NCI-H128 (cell line): Measurements from ENCODE around the gene CASP10.

Experiments
- DNase-seq: peaks from one replicate; lab custom pipeline; 2025; ENCODE audit not compliant: unreplicated experiment; lab: John Stamatoyannopoulos, UW

CASP10 gene

DNA sequence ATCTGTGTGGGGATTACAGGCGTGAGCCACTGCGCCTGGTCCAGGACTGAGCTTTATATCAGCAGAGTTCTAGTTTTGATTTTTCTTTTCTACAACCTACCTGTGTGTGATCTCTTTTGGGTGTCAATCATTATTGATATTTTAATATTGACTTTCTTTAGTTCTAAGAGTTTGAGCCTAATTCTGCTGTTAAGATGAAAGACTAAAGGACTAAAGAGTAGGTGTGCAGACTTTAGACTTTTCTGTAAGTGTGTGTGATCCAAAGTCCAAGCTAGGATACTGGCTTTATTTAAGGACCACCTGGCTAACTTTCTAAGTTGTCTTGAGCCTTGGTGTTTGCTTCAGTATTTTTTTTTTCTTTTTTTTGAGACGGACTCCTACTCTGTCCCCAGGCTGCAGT, 12.4 kb downstream of the CASP10 start:
- no peak for DNase-seq

DNA sequence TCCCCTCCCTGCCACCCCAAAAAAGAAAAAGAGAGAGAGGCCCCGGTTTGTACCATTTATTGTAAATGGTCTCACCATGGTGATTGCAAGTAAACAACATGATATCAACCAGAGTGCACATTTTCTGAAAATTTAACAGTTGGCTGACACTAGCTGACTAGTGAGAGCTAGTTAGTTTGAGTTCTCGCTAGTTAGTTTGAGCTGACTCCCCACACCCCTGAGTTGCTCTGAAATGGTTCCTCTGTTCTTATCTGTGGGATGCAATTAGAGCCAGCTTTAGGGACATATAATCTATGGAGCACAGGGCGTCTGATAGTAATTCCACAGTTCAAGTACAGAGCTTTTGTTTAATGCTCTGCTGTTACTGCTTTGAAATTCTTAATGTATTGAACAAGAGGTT, 13.1 kb downstream of the CASP10 start:
- DNase-seq: no peak

GRCh38 chr2:201196803-201197202, 13.9 kb downstream of the CASP10 start:
- no peak for DNase-seq

GRCh38 chr2:201197781-201198180, 14.8 kb downstream of the CASP10 start:
- no peak for DNase-seq

GRCh38 chr2:201199847-201200246, 16.9 kb downstream of the CASP10 start:
- DNase-seq: no peak

DNA sequence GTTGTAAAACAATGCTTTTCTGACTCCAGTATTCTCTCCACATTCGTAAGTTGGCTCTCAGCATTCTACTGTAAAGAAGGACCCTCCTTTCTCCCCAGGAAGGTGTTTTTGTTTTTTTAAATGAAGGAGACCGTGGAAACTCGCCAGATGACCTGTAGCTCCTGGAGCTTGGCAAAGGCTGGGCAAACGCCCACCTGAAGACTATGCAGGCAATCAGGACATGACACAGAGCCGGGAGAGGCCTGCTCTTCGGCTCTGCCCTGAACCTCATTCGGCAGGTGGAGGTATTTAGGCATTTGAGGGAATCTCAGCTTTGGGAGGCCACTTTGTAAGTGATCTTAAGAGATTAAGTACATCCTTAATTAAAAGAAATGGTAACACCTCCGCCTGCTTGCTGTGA, 17.4 kb downstream of the CASP10 start:
- no peak for DNase-seq

GRCh38 chr2:201201371-201201770, 18.4 kb downstream of the CASP10 start:
- DNase-seq: no peak

DNA sequence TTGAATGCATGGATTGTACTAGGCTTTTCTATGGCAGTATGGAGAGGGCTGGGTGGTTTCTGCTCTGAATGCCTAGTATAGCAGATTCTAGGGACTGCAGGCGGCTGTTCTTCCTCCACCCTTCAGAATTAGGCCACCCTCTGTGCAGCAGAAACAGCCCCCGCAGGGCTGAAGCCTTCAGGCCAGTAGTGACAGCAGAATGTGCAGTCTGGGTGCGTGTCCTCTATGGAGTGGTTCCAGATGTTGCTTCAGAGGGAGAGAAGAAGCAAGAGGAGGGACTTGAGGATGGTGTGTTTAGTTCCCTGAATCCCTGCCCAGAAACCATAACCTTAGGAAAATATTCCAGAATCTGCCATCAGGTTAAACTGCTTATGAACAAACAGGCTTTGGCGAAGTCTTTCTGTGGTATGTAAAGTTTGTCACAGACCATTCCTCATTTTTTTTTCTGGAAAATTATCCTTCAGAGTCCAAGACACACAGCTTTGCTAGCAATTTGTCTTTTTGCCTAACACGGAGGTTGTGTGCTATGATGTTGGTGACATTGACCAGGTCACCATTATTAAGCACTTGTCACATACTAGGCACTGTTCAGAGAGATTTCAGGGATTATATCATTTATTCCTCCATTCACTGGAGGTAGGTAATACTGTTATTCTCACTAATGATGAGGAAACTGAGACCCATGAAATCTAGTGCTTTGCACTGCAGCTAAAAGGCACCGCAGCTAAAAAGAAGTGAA, 21.1 kb downstream of the CASP10 start:
- DNase-seq: no peak

DNA sequence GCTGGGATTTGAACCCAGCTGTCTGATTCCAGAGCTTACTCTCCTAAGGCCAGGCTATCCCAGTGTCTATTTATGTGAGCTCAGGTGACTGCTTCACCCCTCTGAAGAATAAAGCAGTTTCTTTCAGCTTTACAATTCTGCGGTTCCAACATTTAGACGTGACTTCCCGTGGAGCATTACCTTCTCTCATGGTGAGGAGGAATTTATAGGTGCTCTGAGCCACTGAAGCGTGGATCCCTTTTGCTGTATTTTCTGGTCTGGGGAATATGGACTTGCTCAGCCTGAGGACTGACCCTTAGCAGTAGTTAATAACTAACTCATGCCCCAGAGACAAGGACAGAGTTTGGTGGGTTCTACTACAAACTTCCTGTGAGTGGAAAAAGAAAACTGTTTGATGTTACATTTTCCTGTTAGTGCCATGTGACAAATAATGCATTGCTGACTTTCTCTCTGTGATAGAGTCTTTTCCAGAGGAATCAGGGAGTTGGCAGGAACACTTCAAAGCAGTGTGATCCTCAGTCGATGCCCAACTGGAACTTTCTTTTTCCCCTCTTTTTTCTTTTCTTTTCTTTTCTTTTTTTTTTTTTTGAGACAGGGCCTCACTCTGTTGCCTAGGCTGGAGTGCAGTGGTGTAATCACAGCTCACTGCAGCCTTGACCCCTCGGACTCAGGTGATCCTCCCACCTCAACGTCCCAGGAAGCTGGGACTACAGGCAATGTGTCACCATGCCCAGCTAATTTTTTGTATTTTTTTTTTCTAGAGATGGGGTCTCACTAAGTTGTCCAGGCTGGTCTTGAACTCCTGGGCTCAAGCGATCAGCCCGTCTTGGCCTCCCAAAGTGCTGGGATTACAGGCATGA, 21.9 kb downstream of the CASP10 start:
- DNase-seq: no peak

DNA sequence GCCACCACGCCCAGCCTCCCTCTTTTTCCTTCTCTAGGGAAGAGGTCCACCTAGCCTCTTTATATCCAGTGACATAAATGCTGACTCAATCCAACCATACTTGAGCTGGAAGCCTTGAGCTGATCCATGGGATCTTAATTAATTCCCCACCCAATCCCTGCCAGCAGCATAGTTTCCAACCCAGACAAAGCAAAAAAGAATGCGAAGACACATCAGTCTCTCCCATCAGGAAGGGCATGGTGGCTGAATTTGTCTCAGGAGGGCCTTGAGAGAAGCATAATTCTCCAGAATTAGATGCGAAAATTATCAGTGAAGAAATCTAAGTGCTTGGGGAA, 22.5 kb downstream of the CASP10 start:
- no peak for DNase-seq

GRCh38 chr2:201208563-201209252, 25.8 kb downstream of the CASP10 start:
- DNase-seq: no peak

GRCh38 chr2:201215963-201216362, 33.0 kb downstream of the CASP10 start:
- DNase-seq: no peak

- DNase-seq: no peak
These were observed 34.0 kb downstream of the CASP10 start for GRCh38 chr2:201216918-201217317.

GRCh38 chr2:201218780-201219179, 35.8 kb downstream of the CASP10 start:
- no peak for DNase-seq

GRCh38 chr2:201219328-201220096, 36.6 kb downstream of the CASP10 start:
- DNase-seq: no peak

- no peak for DNase-seq
These were observed 37.2 kb downstream of the CASP10 start for GRCh38 chr2:201220102-201220570.

GRCh38 chr2:201223089-201224073, 40.4 kb downstream of the CASP10 start:
- no peak for DNase-seq

DNA sequence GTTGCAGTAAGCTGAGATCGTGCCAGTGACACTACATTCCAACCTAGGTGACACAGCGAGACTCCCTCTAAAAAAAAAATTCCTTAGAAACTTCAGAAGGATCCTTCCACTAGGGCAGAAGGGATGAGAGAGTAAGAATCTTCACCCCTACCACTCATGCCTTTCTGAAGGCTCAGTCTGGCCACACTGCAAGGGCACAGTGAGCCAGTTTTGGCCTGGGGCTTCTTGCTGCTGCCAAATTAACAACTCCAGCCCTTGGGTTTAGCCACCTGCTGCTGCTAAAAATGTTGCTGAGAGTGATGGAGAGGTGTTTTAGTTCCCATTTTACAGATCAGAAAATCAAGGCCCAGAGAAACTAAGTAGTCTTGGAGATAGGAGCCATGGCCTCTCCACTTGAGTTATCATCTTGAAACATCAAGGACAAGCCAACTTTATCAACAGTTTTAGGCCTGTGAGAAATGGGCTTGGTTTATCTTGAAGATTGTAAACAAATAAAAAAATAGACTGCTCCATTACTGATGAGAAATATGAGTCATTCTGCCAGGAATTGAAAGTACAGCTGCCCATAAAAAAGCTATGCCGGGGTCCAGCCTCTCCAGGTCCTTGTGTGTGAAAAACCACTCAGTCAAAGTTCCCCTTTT, 45.5 kb downstream of the CASP10 start:
- no peak for DNase-seq

DNA sequence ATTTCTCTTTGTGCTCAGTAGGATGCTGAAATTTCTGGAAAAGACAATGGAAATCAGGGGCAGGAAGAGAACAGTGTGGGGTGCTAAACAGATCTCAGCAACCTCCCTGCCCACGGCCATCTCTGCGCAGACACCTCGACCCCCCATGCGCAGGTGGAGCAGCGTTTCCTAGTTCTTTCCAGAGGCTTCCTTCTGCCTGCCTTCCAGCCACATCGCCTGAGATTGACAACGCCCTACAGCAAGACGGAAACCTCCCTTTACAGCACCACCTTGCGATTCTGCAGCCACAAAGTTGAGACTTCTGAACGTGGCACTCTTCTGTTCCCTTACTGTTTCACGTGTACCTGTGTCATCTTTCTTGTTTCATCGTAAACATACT, 46.0 kb downstream of the CASP10 start:
- DNase-seq: no peak
